DMS 273 (cell line): ENCODE data around the gene MTM1.

Experiments used
- DNase-seq: peaks from one replicate; lab custom pipeline; 2025; ENCODE audit not compliant: unreplicated experiment; lab: John Stamatoyannopoulos, UW

The MTM1 gene

GRCh38 chrX:150602296-150602695, 33.9 kb downstream of the MTM1 start:
- no peak for DNase-seq

DNA sequence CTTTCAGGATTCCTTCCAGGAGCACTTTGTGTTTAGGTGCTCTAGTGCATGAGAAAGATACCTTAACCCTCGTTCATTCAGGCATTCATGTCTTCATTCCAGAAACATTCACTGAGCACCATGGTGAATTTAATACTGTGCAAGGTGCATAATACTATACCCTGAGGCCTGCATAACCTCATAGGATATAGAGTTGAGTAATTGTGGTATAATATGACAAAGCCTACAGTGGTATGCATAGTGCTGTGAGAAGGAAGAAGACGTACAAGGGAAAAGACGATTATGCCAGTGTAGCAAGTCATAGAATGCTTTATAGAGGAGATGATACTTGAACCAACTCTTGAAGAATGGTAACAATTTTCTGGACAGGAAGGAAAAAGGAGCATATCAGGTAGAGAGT, 34.3 kb downstream of the MTM1 start:
- DNase-seq, result no peak

GRCh38 chrX:150605603-150606002, 37.2 kb downstream of the MTM1 start:
- DNase-seq, result no peak

DNA sequence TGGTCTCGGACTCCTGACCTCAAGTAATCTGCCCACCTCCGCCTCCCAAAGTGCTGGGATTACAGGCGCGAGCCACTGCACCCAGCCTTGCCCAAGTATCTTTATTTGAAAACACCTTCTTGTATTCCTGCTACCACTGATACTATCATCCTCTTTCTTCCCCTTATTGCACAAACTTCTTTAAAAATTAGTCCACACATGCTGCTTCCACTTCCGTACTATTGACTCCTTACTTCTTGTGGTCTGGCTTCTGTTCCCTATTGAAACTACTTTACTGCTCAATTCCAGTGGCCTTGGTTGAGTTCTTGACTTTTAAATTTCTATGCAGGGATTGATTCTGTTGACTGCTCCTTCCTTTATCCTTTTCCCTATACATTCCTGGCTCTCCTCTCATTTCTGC, 38.8 kb downstream of the MTM1 start:
- no peak for DNase-seq

DNA sequence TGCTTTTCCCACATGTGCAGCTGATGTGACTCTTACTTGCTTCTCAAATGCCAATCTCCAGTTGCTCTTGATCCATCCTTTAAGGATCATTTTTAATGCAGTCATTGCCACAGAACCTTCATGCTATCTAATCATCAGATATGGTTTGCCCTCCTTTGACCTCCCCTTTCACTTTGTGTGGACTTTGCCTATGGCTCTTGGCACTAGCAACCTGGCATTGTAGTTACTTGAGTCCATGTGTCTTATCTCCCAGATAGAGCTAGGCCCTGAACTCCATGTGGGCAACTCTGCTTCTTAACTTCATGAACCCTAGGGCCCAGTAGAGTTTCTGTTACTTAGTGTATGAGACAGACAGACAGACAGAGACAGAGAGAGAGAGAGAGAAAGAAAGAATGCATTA, 41.6 kb downstream of the MTM1 start:
- no peak for DNase-seq

DNA sequence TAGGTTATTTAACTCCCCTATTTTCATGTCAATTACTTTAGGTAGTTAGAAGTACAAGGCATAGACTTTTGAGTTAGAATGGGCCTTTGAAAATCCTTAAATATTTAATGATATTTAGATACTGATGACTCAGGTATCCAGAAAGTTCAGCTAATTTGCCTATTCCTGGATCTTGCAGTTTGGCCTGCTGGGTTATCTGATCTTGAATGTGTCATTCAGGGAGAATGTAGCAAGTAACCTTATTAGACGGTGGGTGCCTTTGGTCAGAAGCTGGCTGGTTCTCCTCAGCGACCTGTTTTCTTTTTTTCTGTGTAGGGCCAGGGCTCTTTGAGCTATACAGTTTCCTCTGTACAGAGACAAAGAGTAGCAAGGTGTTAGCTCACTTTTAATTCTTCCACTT, 42.0 kb downstream of the MTM1 start:
- DNase-seq, result no peak

- no peak for DNase-seq
Observed at GRCh38 chrX:150615356-150615755, 46.9 kb downstream of the MTM1 start.

DNA sequence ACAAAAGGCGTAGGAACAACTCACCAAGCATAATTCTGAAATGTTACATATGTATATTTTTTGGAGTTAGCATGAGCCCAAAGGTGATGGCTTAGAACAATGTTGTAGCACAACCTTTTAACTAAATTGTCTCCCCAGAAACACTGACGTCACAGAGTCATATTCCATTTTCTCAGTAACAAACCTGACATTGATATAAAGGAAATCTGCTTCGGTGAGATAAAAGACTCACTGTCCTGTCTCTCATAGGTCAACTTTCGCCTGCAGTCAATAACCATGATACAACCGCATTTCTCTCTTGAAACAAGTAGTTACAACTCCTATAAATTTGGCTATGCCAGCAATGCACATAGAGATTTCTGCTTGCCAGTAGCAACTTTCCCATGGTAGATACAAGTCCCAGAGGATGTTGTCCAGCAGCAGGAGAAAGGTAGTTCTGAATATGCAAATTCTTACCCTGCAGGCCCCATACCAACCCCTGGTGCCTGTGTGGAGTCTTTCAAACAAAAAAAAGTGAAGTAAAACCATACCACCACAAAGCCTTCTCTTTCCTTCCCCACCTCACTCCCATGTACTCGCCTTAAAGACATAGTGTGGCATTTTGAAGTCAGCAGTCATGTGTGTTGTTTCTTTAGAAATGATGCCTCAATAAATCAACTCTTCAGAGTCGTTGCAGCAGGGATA, 47.9 kb downstream of the MTM1 start:
- no peak for DNase-seq

DNA sequence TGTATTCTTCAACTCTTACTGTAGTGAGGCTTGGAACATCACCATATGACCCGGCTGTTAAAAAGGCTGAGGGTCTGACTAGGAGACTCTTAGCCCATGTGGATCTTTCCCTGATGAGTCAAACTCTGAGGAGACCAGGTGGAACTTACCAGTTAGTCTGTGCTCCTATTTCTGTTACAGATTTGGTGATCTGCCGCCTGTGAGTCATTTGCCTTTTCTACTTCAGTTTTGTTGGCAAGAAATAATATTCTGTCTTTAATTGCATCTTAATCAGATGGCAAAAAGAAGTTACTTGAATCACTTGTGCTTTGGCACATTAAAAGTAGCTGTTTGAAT, 48.4 kb downstream of the MTM1 start:
- DNase-seq, result no peak

DNA sequence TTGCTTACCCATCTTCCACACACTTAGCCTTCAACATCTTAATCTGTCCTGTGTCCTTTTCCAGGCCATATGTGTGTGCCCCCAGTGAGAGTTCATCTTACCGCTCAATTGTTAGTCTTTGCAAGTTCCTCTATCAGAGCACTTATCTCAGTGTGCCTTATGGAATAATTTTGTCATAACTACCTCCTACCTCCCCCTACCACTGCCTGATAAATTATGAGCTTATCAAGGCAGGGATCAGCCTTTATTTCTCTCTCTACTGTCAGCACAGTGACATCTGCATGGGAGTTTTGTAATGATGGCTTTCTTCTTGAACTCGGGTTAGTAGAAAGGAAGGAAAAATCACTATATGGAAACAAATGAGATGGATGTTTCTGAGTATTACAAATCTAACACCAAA, 53.2 kb downstream of the MTM1 start:
- no peak for DNase-seq

- no peak for DNase-seq
Observed at GRCh38 chrX:150623583-150623982, 55.2 kb downstream of the MTM1 start.

GRCh38 chrX:150625097-150625496, 56.7 kb downstream of the MTM1 start:
- no peak for DNase-seq

DNA sequence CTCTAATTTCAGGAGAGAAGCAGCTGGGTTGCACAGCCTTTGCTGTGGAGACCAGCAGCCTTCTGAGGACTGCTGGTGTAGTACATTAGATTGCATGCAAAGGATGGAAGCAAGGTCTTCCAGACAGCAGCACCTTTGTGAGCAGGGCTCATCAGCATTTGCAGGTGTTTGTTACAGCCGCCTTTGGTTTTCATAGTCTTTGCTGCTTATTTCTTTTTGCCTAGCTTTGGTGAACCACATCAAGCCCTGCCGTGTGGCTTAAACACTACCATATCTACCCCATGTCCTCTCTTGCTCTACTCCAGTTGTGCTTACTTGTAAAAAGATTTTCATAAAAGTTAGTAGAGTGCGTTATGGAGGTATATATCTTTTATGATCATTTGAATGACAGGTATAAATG, 57.5 kb downstream of the MTM1 start:
- no peak for DNase-seq

DNA sequence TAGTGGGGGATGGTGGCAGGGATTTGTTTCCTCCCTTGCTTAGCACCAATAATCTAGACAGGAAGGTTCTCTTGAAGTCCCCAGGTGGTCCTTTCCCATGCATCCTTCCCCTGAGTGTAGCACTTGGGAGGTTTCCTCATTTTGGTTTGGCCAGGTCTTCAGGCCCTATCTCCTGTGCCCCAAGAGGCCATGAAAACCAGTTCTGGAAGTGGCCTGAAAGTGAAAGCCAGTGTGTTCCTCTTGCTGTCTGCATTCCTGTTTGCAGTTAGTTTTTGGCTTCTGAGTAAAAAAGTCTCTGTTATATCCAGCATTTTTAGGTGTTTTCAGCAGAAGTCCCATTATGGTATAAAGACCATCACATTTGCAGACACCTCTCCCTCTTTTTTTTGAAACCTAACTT, 59.5 kb downstream of the MTM1 start:
- no peak for DNase-seq

GRCh38 chrX:150635952-150636351, 67.5 kb downstream of the MTM1 start:
- no peak for DNase-seq

DNA sequence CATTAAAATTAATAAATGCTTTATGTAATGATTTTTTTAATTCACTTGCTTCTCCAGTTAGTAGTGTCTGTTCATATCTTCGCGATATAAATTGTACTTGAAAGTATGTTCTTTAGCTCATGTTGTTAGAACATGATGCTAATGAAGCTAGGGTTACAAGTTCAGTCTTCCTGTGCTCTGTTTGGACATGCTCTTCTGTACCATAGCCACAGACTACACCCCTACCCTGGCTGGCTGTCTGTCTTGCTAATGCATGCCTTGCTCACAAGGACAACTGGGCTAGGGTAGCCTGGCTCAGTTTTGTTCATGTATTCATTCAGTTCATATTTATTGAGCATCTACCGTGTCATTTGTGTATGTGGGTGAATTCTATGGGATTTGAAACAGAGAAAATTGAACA, 74.0 kb downstream of the MTM1 start:
- no peak for DNase-seq

- DNase-seq, result peak; percentile 8
Observed at GRCh38 chrX:150643271-150643670, 74.8 kb downstream of the MTM1 start.

DNA sequence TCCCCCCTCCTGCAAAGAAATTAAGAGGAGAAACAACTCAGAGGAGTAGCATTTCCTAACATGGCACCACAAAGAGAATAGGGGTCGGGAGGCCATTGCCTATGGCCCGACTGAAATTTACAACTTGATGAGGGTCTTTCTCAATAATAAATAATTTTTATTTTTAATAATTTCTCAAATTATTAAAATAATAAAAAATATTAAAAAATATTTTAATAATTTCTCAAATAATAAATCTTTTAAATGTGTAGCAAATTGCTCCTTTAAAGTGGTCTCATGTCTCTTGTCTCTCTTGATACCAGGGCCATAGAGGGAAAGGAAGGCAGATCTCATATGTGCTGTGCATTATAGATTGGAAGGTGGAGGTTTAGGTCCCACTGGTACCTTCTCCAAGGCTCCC, 75.5 kb downstream of the MTM1 start:
- no peak for DNase-seq

DNA sequence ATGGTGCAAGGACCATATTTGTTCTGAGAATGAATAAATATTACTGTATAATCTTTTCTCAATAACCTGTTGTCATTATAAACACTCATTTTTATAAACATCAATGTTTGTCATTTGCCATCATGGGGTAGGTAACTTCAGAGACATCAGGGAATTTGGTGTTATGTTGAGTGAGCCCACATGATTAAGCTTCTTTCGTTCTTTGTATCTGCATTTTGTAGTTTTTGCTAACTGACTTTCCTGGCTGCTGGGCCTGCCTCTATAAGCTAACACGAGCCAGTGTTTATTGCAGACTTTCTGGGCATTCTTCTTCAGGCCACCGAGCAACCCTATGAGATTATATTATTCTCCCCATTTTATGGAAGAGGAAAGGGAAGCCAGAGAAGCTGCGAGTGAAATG, 76.0 kb downstream of the MTM1 start:
- DNase-seq, result no peak

DNA sequence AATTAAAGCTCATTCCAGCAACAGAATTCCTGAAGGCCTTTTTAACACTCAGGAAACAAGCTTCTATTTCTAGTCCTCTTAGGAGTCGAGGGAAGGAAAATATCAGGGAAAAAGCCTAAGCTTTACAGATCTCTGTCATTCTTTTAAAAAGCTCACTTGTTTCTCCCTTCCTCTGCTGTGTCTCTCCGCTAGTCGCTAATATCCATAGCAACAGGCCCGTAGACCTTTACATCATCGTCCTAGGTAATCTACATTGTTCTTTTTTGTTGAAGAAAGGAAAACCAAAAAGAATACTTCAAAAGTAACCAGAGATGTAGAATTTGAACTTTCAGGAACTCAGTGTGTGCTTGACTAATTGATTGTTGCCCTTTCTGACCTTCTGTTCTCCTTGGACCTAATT, 78.9 kb downstream of the MTM1 start:
- no peak for DNase-seq

DNA sequence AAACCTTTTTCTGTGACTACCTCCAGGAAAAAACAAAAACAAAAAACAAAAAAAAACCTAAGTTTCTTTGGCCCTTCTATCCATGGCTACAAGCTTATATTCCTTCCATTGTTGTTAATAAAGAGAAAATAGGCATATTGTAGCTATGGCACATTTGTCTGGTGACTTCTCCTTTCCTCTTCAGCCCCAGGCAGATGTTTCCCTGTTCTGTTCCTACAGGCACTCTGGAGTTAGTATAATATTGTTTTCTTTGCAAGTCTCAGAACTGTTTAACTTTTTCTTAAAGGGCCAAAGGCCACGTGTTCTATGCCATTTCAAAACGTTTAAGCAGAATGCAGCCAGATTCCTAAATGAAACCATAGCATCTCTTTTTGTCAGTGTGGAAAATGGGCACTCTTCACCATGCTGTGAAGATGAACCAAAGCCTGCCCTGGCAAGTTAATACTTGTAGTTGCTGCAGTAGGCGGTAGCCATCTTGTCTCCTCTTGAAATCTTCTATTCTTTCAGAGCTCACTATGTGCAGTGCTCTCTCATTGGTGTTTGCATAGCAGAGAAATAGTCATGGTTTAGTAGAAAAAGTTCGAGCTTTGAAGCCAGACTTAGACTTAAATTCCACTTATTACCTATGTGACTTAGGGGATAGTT, 80.0 kb downstream of the MTM1 start:
- DNase-seq, result no peak

DNA sequence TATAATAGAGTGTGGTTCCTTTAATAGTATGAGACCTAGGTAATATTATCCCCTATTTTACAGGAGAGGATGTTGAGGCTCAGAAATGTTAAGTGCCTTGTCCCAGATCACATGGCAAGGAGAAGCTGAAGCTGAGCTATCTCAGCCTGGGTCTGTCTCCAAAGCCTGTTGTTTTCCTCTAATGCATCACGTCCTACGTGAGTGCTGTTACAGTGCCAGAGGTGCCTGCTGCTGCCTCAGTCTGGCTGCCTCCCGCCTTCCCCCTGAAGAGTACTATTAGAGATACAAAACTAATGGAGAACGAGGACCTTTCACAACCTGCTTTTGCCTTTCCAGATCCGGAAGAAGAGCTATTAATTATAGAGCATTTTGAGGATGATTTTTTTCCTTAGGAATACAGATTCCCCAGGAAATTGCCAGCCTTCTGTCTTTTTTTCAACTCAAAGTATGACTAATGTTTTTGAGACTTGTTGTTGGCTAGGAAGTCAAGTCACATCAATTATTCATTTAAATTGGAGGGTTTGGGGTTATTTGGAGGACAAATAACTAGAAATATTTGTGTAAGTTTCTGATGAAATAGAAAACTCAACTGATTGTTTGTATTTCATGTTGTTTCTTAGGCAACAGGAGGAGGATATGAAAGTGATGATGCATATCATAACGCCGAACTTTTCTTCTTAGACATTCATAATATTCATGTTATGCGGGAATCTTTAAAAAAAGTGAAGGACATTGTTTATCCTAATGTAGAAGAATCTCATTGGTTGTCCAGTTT, 80.9 kb downstream of the MTM1 start:
- DNase-seq, result peak; percentile 55
